ENCODE data around the gene CPNE4. TPM values are rescaled to one million over a fixed set of nuclear protein-coding genes. Genes with fewer than 3 reads are reported as not detected.

The CPNE4 gene
- total and polyA plus RNA-seq, 4 donors: 0.02 to 1.6 (median 0.29) TPM

DNA sequence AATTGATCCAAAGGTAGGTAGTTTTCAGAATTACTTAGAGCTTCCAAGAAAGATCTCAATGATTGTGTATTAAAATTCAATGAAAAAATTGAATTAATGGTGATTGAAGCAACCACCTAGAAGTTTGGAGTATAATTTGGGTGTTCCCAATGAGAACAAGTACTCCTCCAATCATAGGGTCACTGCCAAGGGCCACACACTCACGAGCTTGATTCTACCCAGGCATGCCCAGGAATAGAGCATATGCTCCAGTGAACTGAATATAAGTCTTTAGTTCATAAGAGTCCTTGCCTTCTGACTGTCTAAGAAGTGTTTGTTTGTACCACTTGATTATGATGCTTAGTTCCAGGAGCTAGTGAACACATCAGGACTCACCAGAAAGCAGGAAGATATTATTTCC, 133.9 kb downstream of the CPNE4 start:
- 75% methylated on average over 1 of the region's 1 CpG for WGBS, 2 donors
- no peak overlapping the region for H3K27ac ChIP-seq (ENCODE audit: low read depth in 1 of 2, low read length in 1 of 2)
- no peaks in the 10 kb centered on the region for H3K4me1 ChIP-seq (ENCODE audit: control insufficient read depth in 5 of 5, insufficient read depth in 5 of 5, low read length in 5 of 5)

GRCh38 chr3:131899021-131899420, 135.8 kb downstream of the CPNE4 start:
- Histone ChIP-seq H3K27ac (ENCODE audit: low read depth in 1 of 2, low read length in 1 of 2) (no peak overlapping the region), H3K9me3 (ENCODE audit: control insufficient read depth in 4 of 4, insufficient read depth in 3 of 4, low read length in 3 of 4) (no peaks in the 10 kb centered on the region), H3K4me3 (no peak overlapping the region), H3K4me1 (ENCODE audit: control insufficient read depth in 5 of 5, insufficient read depth in 5 of 5, low read length in 5 of 5) (no peaks in the 10 kb centered on the region), H3K9ac (ENCODE audit: insufficient read depth in 1 of 2, low read length in 2 of 2) (no peak overlapping the region), H3K36me3 (ENCODE audit: control insufficient read depth in 4 of 4, insufficient read depth in 4 of 4, low read length in 4 of 4) (no peaks in the 10 kb centered on the region), H3K27me3 (ENCODE audit: control insufficient read depth in 3 of 3, insufficient read depth in 3 of 3, low read length in 2 of 3) (no peaks in the 10 kb centered on the region)
- no peak for TF ChIP-seq CTCF (IDR thresholded peaks at IDR 0.05; ENCODE audit: control extremely low read depth, extremely low read depth)
- no peak for DNase-seq
- no peak for ATAC-seq (ENCODE audit: insufficient read depth, low FRiP score)
- 48 to 50% methylated on average over 5 of the region's 5 CpGs for WGBS, 2 donors

More for the DNA sequence above, 133.9 kb downstream of the CPNE4 start:
- Histone ChIP-seq H3K36me3 (ENCODE audit: control insufficient read depth in 4 of 4, insufficient read depth in 4 of 4, low read length in 4 of 4) (no peaks in the 10 kb centered on the region), H3K9me3 (ENCODE audit: control insufficient read depth in 4 of 4, insufficient read depth in 3 of 4, low read length in 3 of 4) (no peaks in the 10 kb centered on the region), H3K27me3 (ENCODE audit: control insufficient read depth in 3 of 3, insufficient read depth in 3 of 3, low read length in 2 of 3) (no peaks in the 10 kb centered on the region), H3K4me3 (no peak overlapping the region), H3K9ac (ENCODE audit: insufficient read depth in 1 of 2, low read length in 2 of 2) (no peak overlapping the region)
- no peak for TF ChIP-seq CTCF (IDR thresholded peaks at IDR 0.05; ENCODE audit: control extremely low read depth, extremely low read depth)
- no peak for ATAC-seq (ENCODE audit: insufficient read depth, low FRiP score)
- DNase-seq: no peak

- Histone ChIP-seq H3K9me3 (ENCODE audit: control insufficient read depth in 4 of 4, insufficient read depth in 3 of 4, low read length in 3 of 4) (no peaks in the 10 kb centered on the region), H3K4me3 (no peak overlapping the region), H3K36me3 (ENCODE audit: control insufficient read depth in 4 of 4, insufficient read depth in 4 of 4, low read length in 4 of 4) (no peaks in the 10 kb centered on the region), H3K27me3 (ENCODE audit: control insufficient read depth in 3 of 3, insufficient read depth in 3 of 3, low read length in 2 of 3) (no peaks in the 10 kb centered on the region), H3K27ac (ENCODE audit: low read depth in 1 of 2, low read length in 1 of 2) (no peak overlapping the region), H3K4me1 (ENCODE audit: control insufficient read depth in 5 of 5, insufficient read depth in 5 of 5, low read length in 5 of 5) (no peaks in the 10 kb centered on the region), H3K9ac (ENCODE audit: insufficient read depth in 1 of 2, low read length in 2 of 2) (no peak overlapping the region)
- DNase-seq (no peak), ATAC-seq (ENCODE audit: insufficient read depth, low FRiP score) (no peak)
- TF ChIP-seq CTCF (IDR thresholded peaks at IDR 0.05; ENCODE audit: control extremely low read depth, extremely low read depth): no peak
Observed at GRCh38 chr3:131898346-131898745, 136.5 kb downstream of the CPNE4 start.

DNA sequence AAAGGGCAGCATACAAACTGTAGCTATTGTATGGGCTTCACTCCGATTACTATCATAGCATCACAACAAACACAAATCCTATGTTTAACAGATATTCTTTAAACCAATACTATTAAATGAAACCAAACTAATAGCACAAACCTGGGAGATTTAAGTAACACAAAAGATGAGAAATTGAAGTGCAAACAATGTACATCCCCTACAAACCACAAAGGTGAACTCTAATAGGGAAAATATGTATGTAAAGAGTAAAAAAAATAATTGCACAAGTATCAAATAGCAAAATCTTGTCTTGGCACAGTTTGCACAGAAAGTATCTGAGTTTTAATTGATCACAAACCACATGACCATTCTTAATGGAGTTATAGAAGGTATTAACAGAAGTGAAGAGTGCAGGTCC, 138.5 kb downstream of the CPNE4 start:
- no peaks in the 10 kb centered on the region for H3K4me1 ChIP-seq (ENCODE audit: control insufficient read depth in 5 of 5, insufficient read depth in 5 of 5, low read length in 5 of 5)
- no peaks in the 10 kb centered on the region for H3K36me3 ChIP-seq (ENCODE audit: control insufficient read depth in 4 of 4, insufficient read depth in 4 of 4, low read length in 4 of 4)
- DNase-seq (no peak), ATAC-seq (ENCODE audit: insufficient read depth, low FRiP score) (no peak)
- no peak for TF ChIP-seq CTCF (IDR thresholded peaks at IDR 0.05; ENCODE audit: control extremely low read depth, extremely low read depth)
- 93 to 97% methylated on average over 1 of the region's 1 CpG for WGBS, 2 donors
- no peaks in the 10 kb centered on the region for H3K27me3 ChIP-seq (ENCODE audit: control insufficient read depth in 3 of 3, insufficient read depth in 3 of 3, low read length in 2 of 3)
- no peak overlapping the region for H3K9ac ChIP-seq (ENCODE audit: insufficient read depth in 1 of 2, low read length in 2 of 2)
- no peak overlapping the region for H3K27ac ChIP-seq (ENCODE audit: low read depth in 1 of 2, low read length in 1 of 2)
- no peak overlapping the region for H3K4me3 ChIP-seq
- H3K9me3 ChIP-seq (ENCODE audit: control insufficient read depth in 4 of 4, insufficient read depth in 3 of 4, low read length in 3 of 4): peaks cover 0 to 5% (median 0%) of the 10 kb centered on the region in 4 donors

Measured in lung (tissue), 12 donors.